H9 (cell line): ENCODE results near the gene LRMDA. TPM values are rescaled to one million over a fixed set of nuclear protein-coding genes. Genes with fewer than 3 reads are reported as not detected.

ENCODE experiments used
- DNase-seq: peaks from one replicate; pipeline ENCODE4 v3.0.0-alpha.2; 2017
- H2AFZ ChIP-seq: one replicate; pipeline ENCODE4 v1.6.1; 2013; ENCODE audit warnings: mild to moderate bottlenecking, low read length, control low read depth, moderate library complexity
- H2AK5ac ChIP-seq: 2 replicates; pipeline ENCODE4 v1.6.1; 2013; ENCODE audit warnings: low read length, control low read depth, mixed read lengths; ENCODE audit not compliant: insufficient read length
- H2BK120ac ChIP-seq: one replicate; pipeline ENCODE4 v1.6.1; 2013; ENCODE audit warnings: low read depth, mild to moderate bottlenecking, low read length, control low read depth, inconsistent platforms; ENCODE audit not compliant: poor library complexity, severe bottlenecking
- H2BK12ac ChIP-seq: 2 replicates; pipeline ENCODE4 v1.6.1; 2013; ENCODE audit warnings: low read length, control low read depth, mixed read lengths, low read depth; ENCODE audit not compliant: insufficient read length
- H2BK15ac ChIP-seq: 2 replicates; pipeline ENCODE4 v1.6.1; 2013; ENCODE audit warnings: low read depth, low read length, control low read depth
- H2BK20ac ChIP-seq: one replicate; pipeline ENCODE4 v1.6.1; 2013; ENCODE audit warnings: low read depth, mild to moderate bottlenecking, low read length, control low read depth, inconsistent platforms; ENCODE audit not compliant: poor library complexity, severe bottlenecking
- H2BK5ac ChIP-seq: 2 replicates; pipeline ENCODE4 v1.6.1; 2013; ENCODE audit warnings: low read length, control low read depth, mixed read lengths; ENCODE audit not compliant: insufficient read length
- H3K14ac ChIP-seq: 2 replicates; pipeline ENCODE4 v1.6.1; 2013; ENCODE audit warnings: low read length, control low read depth; ENCODE audit not compliant: insufficient read depth
- H3K18ac ChIP-seq: 2 replicates; pipeline ENCODE4 v1.6.1; 2013; ENCODE audit warnings: low read depth, mild to moderate bottlenecking, mixed read lengths, low read length, control low read depth; ENCODE audit not compliant: insufficient read length
- H3K23ac ChIP-seq: 2 replicates; pipeline ENCODE4 v1.6.1; 2013; ENCODE audit warnings: low read length, control low read depth, mixed read lengths, low read depth; ENCODE audit not compliant: insufficient read length
- H3K23me2 ChIP-seq: 2 replicates; pipeline ENCODE4 v1.6.1; 2013; ENCODE audit warnings: low read depth, mild to moderate bottlenecking, mixed read lengths, low read length, control low read depth; ENCODE audit not compliant: insufficient read length, poor library complexity, severe bottlenecking
- H3K27ac ChIP-seq: 2 replicates; pipeline ENCODE4 v1.5.1; 2013; ENCODE audit warnings: low read length, control low read depth, mixed read lengths, low read depth; ENCODE audit not compliant: insufficient read length
- H3K27me3 ChIP-seq: 2 replicates; pipeline ENCODE4 v1.6.1; 2013; ENCODE audit warnings: low read length, control low read depth, inconsistent platforms; ENCODE audit not compliant: insufficient read depth
- H3K4ac ChIP-seq: 2 replicates; pipeline ENCODE4 v1.6.1; 2013; ENCODE audit warnings: low read depth, mild to moderate bottlenecking, control low read depth, inconsistent platforms, low read length, moderate library complexity
- H3K4me1 ChIP-seq: 2 replicates; pipeline ENCODE4 v1.6.1; 2013; ENCODE audit warnings: low read length, control low read depth, inconsistent platforms; ENCODE audit not compliant: insufficient read depth
- H3K4me2 ChIP-seq: 2 replicates; pipeline ENCODE4 v1.6.1; 2013; ENCODE audit warnings: low read length, control low read depth, mixed read lengths; ENCODE audit not compliant: insufficient read length, insufficient read depth
- H3K56ac ChIP-seq: 2 replicates; pipeline ENCODE4 v1.6.1; 2013; ENCODE audit warnings: low read depth, mild to moderate bottlenecking, mixed read lengths, low read length, control low read depth; ENCODE audit not compliant: insufficient read length
- H3K79me1 ChIP-seq: 2 replicates; pipeline ENCODE4 v1.6.1; 2013; ENCODE audit warnings: low read depth, mild to moderate bottlenecking, moderate library complexity, low read length, control low read depth, inconsistent platforms; ENCODE audit not compliant: insufficient read depth, poor library complexity, severe bottlenecking
- H3K79me2 ChIP-seq: 2 replicates; pipeline ENCODE4 v1.6.1; 2013; ENCODE audit warnings: low read length, control low read depth, inconsistent platforms; ENCODE audit not compliant: insufficient read depth
- H3K9ac ChIP-seq: 2 replicates; pipeline ENCODE4 v1.6.1; 2013; ENCODE audit warnings: low read length, control low read depth, mixed read lengths; ENCODE audit not compliant: insufficient read length; ENCODE audit errors: extremely low read depth
- H3K9me3 ChIP-seq: one replicate; pipeline ENCODE4 v1.6.1; 2013; ENCODE audit warnings: low read depth, low read length, inconsistent platforms; ENCODE audit not compliant: control insufficient read depth
- H3T11ph ChIP-seq: one replicate; pipeline ENCODE4 v1.6.1; 2013; ENCODE audit warnings: mild to moderate bottlenecking, low read length, control low read depth, inconsistent platforms
- H4K20me1 ChIP-seq: one replicate; pipeline ENCODE4 v1.6.1; 2013; ENCODE audit not compliant: control insufficient read depth, insufficient read length, insufficient read depth
- H4K5ac ChIP-seq: 2 replicates; pipeline ENCODE4 v1.6.1; 2013; ENCODE audit warnings: low read depth, mild to moderate bottlenecking, mixed read lengths, low read length, control low read depth; ENCODE audit not compliant: insufficient read length
- H4K8ac ChIP-seq: replicated peaks from 2 replicates; pipeline ENCODE4 v1.6.1; 2013; ENCODE audit warnings: low read length, control low read depth, mixed read lengths, low read depth; ENCODE audit not compliant: insufficient read length
- H4K91ac ChIP-seq: 2 replicates; pipeline ENCODE4 v1.6.1; 2013; ENCODE audit warnings: low read depth, mild to moderate bottlenecking, moderate library complexity, mixed read lengths, low read length, control low read depth; ENCODE audit not compliant: insufficient read length
- H3K27ac Mint-ChIP-seq, 3 experiments: 2 replicates in 2 of 3; 3 replicates in 1 of 3; pipeline ENCODE4 v1.8.0; 2020 to 2021; ENCODE audit warnings: mixed read lengths in 3 of 3, mild to moderate bottlenecking in 1 of 3, moderate library complexity in 1 of 3
- H3K27me3 Mint-ChIP-seq: 2 replicates; pipeline ENCODE4 v1.8.0; 2021; ENCODE audit warnings: low read depth, mild to moderate bottlenecking, moderate library complexity, mixed read lengths
- H3K36me3 Mint-ChIP-seq, 3 experiments: 2 replicates in 2 of 3; 3 replicates in 1 of 3; pipeline ENCODE4 v1.8.0; 2020 to 2021; ENCODE audit warnings: low read depth in 3 of 3, mixed read lengths in 3 of 3; ENCODE audit not compliant: insufficient read depth in 1 of 3
- H3K4me1 Mint-ChIP-seq, 2 experiments: 2 replicates each; pipeline ENCODE4 v1.8.0; 2020; ENCODE audit warnings: mixed read lengths in 2 of 2
- H3K4me3 Mint-ChIP-seq, 2 experiments: 2 replicates in 1 of 2; 3 replicates in 1 of 2; pipeline ENCODE4 v1.8.0; 2020 to 2021; ENCODE audit warnings: mild to moderate bottlenecking in 2 of 2, mixed read lengths in 2 of 2, moderate library complexity in 1 of 2
- H3K9me3 Mint-ChIP-seq, 2 experiments: 2 replicates in 1 of 2; 3 replicates in 1 of 2; pipeline ENCODE4 v1.8.0; 2020; ENCODE audit warnings: mild to moderate bottlenecking in 2 of 2, mixed read lengths in 2 of 2, moderate library complexity in 1 of 2
- total RNA-seq: library from RNA; stranded (reverse); gene quantifications from 2 replicates; pipeline ENCODE4 v1.2.1, GENCODE V29; 2021
- TF ChIP-seq, protein P1 (sequence below): fragments of 200-600 bp; sonication (generic); conservative IDR thresholded peaks from 3 replicates; pipeline ENCODE4 v1.8.0; 2021; ENCODE audit warnings: antibody characterized with exemption, mild to moderate bottlenecking

LRMDA gene
- total RNA-seq, 1 experiment from 2014 or later = 1.8 TPM

DNA sequence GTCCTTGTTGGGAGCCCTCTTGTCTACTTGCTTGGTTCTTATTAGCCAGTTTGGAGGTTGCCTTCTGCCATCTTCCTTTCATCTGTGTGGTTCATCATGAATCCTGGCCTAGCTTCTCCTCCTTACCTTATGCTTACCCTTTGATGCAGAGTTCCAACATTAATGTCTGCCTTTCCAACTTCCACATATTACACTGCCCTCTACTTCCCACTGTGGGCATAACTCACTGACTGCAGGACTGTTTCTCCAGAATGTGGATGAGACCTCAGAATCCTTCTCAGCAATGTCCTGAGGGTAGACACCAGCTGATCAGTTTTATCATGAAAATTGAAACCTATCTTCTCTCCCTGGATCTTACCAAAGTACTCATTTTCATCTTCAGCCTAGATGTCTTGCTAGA, 491.0 kb downstream of the LRMDA start:
- TF ChIP-seq, protein P1, sequence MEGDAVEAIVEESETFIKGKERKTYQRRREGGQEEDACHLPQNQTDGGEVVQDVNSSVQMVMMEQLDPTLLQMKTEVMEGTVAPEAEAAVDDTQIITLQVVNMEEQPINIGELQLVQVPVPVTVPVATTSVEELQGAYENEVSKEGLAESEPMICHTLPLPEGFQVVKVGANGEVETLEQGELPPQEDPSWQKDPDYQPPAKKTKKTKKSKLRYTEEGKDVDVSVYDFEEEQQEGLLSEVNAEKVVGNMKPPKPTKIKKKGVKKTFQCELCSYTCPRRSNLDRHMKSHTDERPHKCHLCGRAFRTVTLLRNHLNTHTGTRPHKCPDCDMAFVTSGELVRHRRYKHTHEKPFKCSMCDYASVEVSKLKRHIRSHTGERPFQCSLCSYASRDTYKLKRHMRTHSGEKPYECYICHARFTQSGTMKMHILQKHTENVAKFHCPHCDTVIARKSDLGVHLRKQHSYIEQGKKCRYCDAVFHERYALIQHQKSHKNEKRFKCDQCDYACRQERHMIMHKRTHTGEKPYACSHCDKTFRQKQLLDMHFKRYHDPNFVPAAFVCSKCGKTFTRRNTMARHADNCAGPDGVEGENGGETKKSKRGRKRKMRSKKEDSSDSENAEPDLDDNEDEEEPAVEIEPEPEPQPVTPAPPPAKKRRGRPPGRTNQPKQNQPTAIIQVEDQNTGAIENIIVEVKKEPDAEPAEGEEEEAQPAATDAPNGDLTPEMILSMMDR = no peak
- no peak overlapping the region for H3T11ph ChIP-seq
- no peak overlapping the region for H3K56ac ChIP-seq
- no peak for DNase-seq
- H3K79me2 ChIP-seq = no peaks in the 10 kb centered on the region
- no peaks in the 10 kb centered on the region for H4K20me1 ChIP-seq
- H3K4me1 Mint-ChIP-seq = peaks cover 5 to 8% of the 10 kb centered on the region in 2 experiments
- H2BK12ac ChIP-seq = no peak overlapping the region
- H2AK5ac ChIP-seq = no peak overlapping the region
- no peak overlapping the region for H3K9ac ChIP-seq
- no peaks in the 10 kb centered on the region for H3K79me1 ChIP-seq
- no peak overlapping the region for H2BK5ac ChIP-seq
- no peak overlapping the region for H3K27ac Mint-ChIP-seq
- H3K4ac ChIP-seq = no peak overlapping the region
- H3K27me3 Mint-ChIP-seq = peaks cover 4% of the 10 kb centered on the region; the same call in 1 of the 2 replicates
- no peak overlapping the region for H3K4me2 ChIP-seq
- H3K27me3 ChIP-seq = no peaks in the 10 kb centered on the region
- H2AFZ ChIP-seq = no peak overlapping the region
- H3K9me3 ChIP-seq = no peaks in the 10 kb centered on the region
- H4K5ac ChIP-seq = no peak overlapping the region
- H2BK20ac ChIP-seq = no peak overlapping the region
- no peak overlapping the region for H3K23ac ChIP-seq
- H2BK15ac ChIP-seq = no peak overlapping the region
- H3K18ac ChIP-seq = no peak overlapping the region
- no peak overlapping the region for H3K4me3 Mint-ChIP-seq
- no peak overlapping the region for H4K8ac ChIP-seq
- H2BK120ac ChIP-seq = no peak overlapping the region
- no peak overlapping the region for H4K91ac ChIP-seq
- H3K9me3 Mint-ChIP-seq = no peaks in the 10 kb centered on the region
- H3K4me1 ChIP-seq = no peaks in the 10 kb centered on the region
- H3K36me3 Mint-ChIP-seq = no peaks in the 10 kb centered on the region
- H3K14ac ChIP-seq = no peak overlapping the region
- no peaks in the 10 kb centered on the region for H3K23me2 ChIP-seq
- no peak overlapping the region for H3K27ac ChIP-seq
